ENCODE measurements around the gene PRRT1.

GRCh38 chr6:32171234-32171633, 19.5 kb upstream of the PRRT1 start:
- no peak for TF ChIP-seq NFIC (IDR thresholded peaks at IDR 0.05)
- TF ChIP-seq TAF1 (IDR thresholded peaks at IDR 0.05; ENCODE audit: low read depth): no peak
- no peak for TF ChIP-seq ZBTB7A (IDR thresholded peaks at IDR 0.05; ENCODE audit: low read depth)
- TF ChIP-seq USF1 (IDR thresholded peaks at IDR 0.05): no peak
- TF ChIP-seq FOXM1 (IDR thresholded peaks at IDR 0.05; ENCODE audit: borderline replicate concordance, low read depth): no peak
- TF ChIP-seq MAX (IDR thresholded peaks at IDR 0.05): no peak
- TF ChIP-seq YY1 (IDR thresholded peaks at IDR 0.05; ENCODE audit: low read depth): no peak
- no peak for TF ChIP-seq TEAD4 (IDR thresholded peaks at IDR 0.05)
- no peak for TF ChIP-seq EP300 (IDR thresholded peaks at IDR 0.05; ENCODE audit: borderline replicate concordance)
